Hindlimb muscle (tissue), 1 donor: ENCODE results near the gene PTGES3. TPM values are rescaled to one million over a fixed set of nuclear protein-coding genes. Genes with fewer than 3 reads are reported as not detected.
"Not testable (repeated sequence)": the region's sequence is repeated elsewhere in the genome, so short reads cannot be mapped to it uniquely, and the experiment has no call there.

Experiments used
- DNase-seq: peaks from one replicate; pipeline ENCODE4 v3.0.0-alpha.2; 2013
- polyA plus RNA-seq: library from polyadenylated mRNA; unstranded; fragments of 120-200 nt; gene quantifications from one replicate; pipeline ENCODE4 v1.2.1, GENCODE V29; 2013; ENCODE audit not compliant: insufficient read length

Gene PTGES3
- polyA plus RNA-seq = 185 TPM

- peak; percentile 98 for DNase-seq
Measured at GRCh38 chr12:56688129-56688845, at the start of gene PTGES3. Gene PTGES3 (minus strand): TSS chr12:56688284. CDS start chr12:56687999, 285 bp downstream.

GRCh38 chr12:56728139-56728861 lies 40.2 kb upstream of the PTGES3 start:
- no peak for DNase-seq

GRCh38 chr12:56726196-56726675 lies 38.2 kb upstream of the PTGES3 start:
- DNase-seq = not testable (repeated sequence)

GRCh38 chr12:56725723-56726102 lies 37.6 kb upstream of the PTGES3 start:
- no peak for DNase-seq

GRCh38 chr12:56724972-56725722 lies 37.1 kb upstream of the PTGES3 start, which contains the start of gene NACA:
Gene NACA (minus strand): TSS chr12:56725299. CDS start chr12:56724521, 778 bp downstream.
- DNase-seq = peak; percentile 97

GRCh38 chr12:56724701-56724971 lies 36.6 kb upstream of the PTGES3 start:
- no peak for DNase-seq

- peak; percentile 62 for DNase-seq
Measured at GRCh38 chr12:56723889-56724700, 36.0 kb upstream of the PTGES3 start.

- no peak for DNase-seq
Measured at GRCh38 chr12:56723352-56723751, 35.3 kb upstream of the PTGES3 start.

GRCh38 chr12:56722832-56723231 lies 34.7 kb upstream of the PTGES3 start:
- DNase-seq = no peak

GRCh38 chr12:56721721-56722120 lies 33.6 kb upstream of the PTGES3 start:
- DNase-seq = no peak

- no peak for DNase-seq
Measured at GRCh38 chr12:56721216-56721615, 33.1 kb upstream of the PTGES3 start.

GRCh38 chr12:56720731-56721151 lies 32.7 kb upstream of the PTGES3 start:
- no peak for DNase-seq

- DNase-seq = no peak
Measured at GRCh38 chr12:56719056-56719455, 31.0 kb upstream of the PTGES3 start.

- no peak for DNase-seq
Measured at GRCh38 chr12:56718636-56719035, 30.6 kb upstream of the PTGES3 start.

GRCh38 chr12:56718149-56718548 lies 30.1 kb upstream of the PTGES3 start:
- no peak for DNase-seq

GRCh38 chr12:56716933-56717880 lies 29.1 kb upstream of the PTGES3 start:
- no peak for DNase-seq

- DNase-seq = no peak
Measured at GRCh38 chr12:56716458-56716857, 28.4 kb upstream of the PTGES3 start.

- DNase-seq = no peak
Measured at GRCh38 chr12:56715798-56716197, 27.7 kb upstream of the PTGES3 start.

GRCh38 chr12:56714431-56714929 lies 26.4 kb upstream of the PTGES3 start:
- no peak for DNase-seq

GRCh38 chr12:56713345-56713744 lies 25.3 kb upstream of the PTGES3 start:
- no peak for DNase-seq
